Measurements from ENCODE around the gene ELK1.

- TF ChIP-seq, protein P1, sequence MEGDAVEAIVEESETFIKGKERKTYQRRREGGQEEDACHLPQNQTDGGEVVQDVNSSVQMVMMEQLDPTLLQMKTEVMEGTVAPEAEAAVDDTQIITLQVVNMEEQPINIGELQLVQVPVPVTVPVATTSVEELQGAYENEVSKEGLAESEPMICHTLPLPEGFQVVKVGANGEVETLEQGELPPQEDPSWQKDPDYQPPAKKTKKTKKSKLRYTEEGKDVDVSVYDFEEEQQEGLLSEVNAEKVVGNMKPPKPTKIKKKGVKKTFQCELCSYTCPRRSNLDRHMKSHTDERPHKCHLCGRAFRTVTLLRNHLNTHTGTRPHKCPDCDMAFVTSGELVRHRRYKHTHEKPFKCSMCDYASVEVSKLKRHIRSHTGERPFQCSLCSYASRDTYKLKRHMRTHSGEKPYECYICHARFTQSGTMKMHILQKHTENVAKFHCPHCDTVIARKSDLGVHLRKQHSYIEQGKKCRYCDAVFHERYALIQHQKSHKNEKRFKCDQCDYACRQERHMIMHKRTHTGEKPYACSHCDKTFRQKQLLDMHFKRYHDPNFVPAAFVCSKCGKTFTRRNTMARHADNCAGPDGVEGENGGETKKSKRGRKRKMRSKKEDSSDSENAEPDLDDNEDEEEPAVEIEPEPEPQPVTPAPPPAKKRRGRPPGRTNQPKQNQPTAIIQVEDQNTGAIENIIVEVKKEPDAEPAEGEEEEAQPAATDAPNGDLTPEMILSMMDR (IDR thresholded peaks at IDR 0.05; ENCODE audit: low read length) = no peak
- no peak for TF ChIP-seq EZH2 (IDR thresholded peaks at IDR 0.05; ENCODE audit: borderline replicate concordance, low read length)
These were observed 32.9 kb upstream of the ELK1 start for GRCh38 chrX:47683184-47683828.

Data from OCI-LY1 (cell line).